HepG2 (cell line): ENCODE measurements around the gene CXCR5.

Experiments used
- ARHGAP35 ChIP-seq: sonication (generic); formaldehyde crosslinking; IDR thresholded peaks from 2 replicates; pipeline ENCODE4 v1.9.0; 2022; ENCODE audit warnings: mild to moderate bottlenecking, inconsistent platforms, moderate library complexity, missing genetic modification reagents, borderline replicate concordance
- CBX1 ChIP-seq: IDR thresholded peaks from one replicate; pipeline ENCODE4 v1.6.1; 2016; ENCODE audit warnings: antibody characterized with exemption, low read depth
- DPF2 ChIP-seq: sonication (generic); formaldehyde crosslinking; IDR thresholded peaks from 2 replicates; pipeline ENCODE4 v1.4.0; 2020; ENCODE audit warnings: mild to moderate bottlenecking, low read depth, missing genetic modification reagents, borderline replicate concordance
- YY1 ChIP-seq: IDR thresholded peaks from 2 replicates; pipeline ENCODE4 v1.6.1; 2011; ENCODE audit warnings: low read length, low read depth, moderate library complexity, mild to moderate bottlenecking; ENCODE audit not compliant: insufficient read depth, insufficient replicate concordance
- ZMYM2 ChIP-seq: sonication (generic); formaldehyde crosslinking; IDR thresholded peaks from 2 replicates; pipeline ENCODE4 v1.8.0; 2022; ENCODE audit warnings: mild to moderate bottlenecking, missing genetic modification reagents
- ZNF781 ChIP-seq: sonication (generic); formaldehyde crosslinking; IDR thresholded peaks from 2 replicates; pipeline ENCODE4 v1.5.1; 2020; ENCODE audit warnings: borderline replicate concordance, mild to moderate bottlenecking, missing genetic modification reagents; ENCODE audit errors: not compliant biosample characterization
- TF ChIP-seq, protein P1 (sequence below), 2 experiments: IDR thresholded peaks; 2 replicates each; pipeline ENCODE4 v1.6.1; 2011 to 2012; ENCODE audit warnings: low read length in 2 of 2, borderline replicate concordance in 1 of 2, low read depth in 1 of 2, mild to moderate bottlenecking in 1 of 2, moderate library complexity in 1 of 2

DNA sequence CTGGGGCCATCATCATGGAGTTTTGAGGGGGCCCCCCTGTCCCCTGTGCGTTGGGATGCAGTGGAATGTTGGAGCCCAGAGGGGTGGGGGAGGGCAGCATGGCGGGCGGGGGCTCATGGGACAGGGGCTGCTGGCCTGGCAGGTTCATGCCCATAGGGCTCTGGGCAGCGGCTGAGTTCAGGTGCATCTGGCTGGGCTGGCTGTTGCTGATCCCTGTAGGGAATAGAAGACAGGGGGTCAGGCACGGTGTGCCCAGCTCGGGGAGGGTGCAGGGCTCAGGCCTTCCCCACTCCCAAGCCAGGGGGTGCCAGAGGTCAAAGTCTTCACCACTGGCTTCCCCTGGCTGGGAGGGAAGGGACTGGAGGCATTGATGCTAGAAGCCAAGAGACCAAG lies 15.6 kb downstream of the CXCR5 start:
- TF ChIP-seq ARHGAP35 (CRISPR knock-in tag) (no peak), ZNF781 (CRISPR knock-in tag) (no peak), ZMYM2 (CRISPR knock-in tag) (no peak), CBX1 (no peak), YY1 (no peak), DPF2 (CRISPR knock-in tag) (no peak)
- TF ChIP-seq, protein P1, sequence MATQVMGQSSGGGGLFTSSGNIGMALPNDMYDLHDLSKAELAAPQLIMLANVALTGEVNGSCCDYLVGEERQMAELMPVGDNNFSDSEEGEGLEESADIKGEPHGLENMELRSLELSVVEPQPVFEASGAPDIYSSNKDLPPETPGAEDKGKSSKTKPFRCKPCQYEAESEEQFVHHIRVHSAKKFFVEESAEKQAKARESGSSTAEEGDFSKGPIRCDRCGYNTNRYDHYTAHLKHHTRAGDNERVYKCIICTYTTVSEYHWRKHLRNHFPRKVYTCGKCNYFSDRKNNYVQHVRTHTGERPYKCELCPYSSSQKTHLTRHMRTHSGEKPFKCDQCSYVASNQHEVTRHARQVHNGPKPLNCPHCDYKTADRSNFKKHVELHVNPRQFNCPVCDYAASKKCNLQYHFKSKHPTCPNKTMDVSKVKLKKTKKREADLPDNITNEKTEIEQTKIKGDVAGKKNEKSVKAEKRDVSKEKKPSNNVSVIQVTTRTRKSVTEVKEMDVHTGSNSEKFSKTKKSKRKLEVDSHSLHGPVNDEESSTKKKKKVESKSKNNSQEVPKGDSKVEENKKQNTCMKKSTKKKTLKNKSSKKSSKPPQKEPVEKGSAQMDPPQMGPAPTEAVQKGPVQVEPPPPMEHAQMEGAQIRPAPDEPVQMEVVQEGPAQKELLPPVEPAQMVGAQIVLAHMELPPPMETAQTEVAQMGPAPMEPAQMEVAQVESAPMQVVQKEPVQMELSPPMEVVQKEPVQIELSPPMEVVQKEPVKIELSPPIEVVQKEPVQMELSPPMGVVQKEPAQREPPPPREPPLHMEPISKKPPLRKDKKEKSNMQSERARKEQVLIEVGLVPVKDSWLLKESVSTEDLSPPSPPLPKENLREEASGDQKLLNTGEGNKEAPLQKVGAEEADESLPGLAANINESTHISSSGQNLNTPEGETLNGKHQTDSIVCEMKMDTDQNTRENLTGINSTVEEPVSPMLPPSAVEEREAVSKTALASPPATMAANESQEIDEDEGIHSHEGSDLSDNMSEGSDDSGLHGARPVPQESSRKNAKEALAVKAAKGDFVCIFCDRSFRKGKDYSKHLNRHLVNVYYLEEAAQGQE (IDR thresholded peaks at IDR 0.05; ENCODE audit: borderline replicate concordance in 1 of 2, low read depth in 1 of 2, low read length in 2 of 2) = no peak
